Common myeloid progenitor, CD34-positive (primary cell): ENCODE measurements around the gene MEIS2.
"Not testable (repeated sequence)": the region's sequence is repeated elsewhere in the genome, so short reads cannot be mapped to it uniquely, and the experiment has no call there.

ENCODE experiments used
- CTCF ChIA-PET: fragments of 350-600 bp; sonication (Branson Sonifier 250); formaldehyde crosslinking; loops from one replicate; lab custom pipeline; 2021; ENCODE audit warnings: antibody characterized with exemption; lab: Charles Lee
- POLR2A ChIA-PET: fragments of 350-600 bp; sonication (Branson Sonifier 250); formaldehyde crosslinking; loops from one replicate; lab custom pipeline; 2021; ENCODE audit warnings: antibody characterized with exemption; lab: Charles Lee
- DNase-seq, 3 donors: peaks; one replicate each; pipeline versions ENCODE4 v3.0.0 to v3.0.0-alpha.2; 2013
- H3K27ac ChIP-seq, 2 experiments: 1 replicate in 1 of 2; 2 replicates in 1 of 2; pipeline ENCODE4 v1.7.0; 2013; ENCODE audit warnings: inconsistent platforms in 2 of 2, low read length in 2 of 2, mild to moderate bottlenecking in 2 of 2, low read depth in 1 of 2, moderate library complexity in 1 of 2; ENCODE audit not compliant: severe bottlenecking in 2 of 2, insufficient read depth in 1 of 2, poor library complexity in 1 of 2
- H3K27me3 ChIP-seq, 5 experiments: replicated peaks in 2 of 5; 1 replicate in 3 of 5; 2 replicates in 2 of 5; pipeline versions ENCODE4 v1.6.1 to v1.7.0; 2013; ENCODE audit warnings: low read length in 4 of 5, mild to moderate bottlenecking in 2 of 5, moderate library complexity in 2 of 5, inconsistent platforms in 1 of 5; ENCODE audit not compliant: insufficient read depth in 5 of 5, control insufficient read depth in 4 of 5
- H3K36me3 ChIP-seq, 4 experiments: 1 replicate in 2 of 4; 2 replicates in 2 of 4; pipeline versions ENCODE4 v1.6.1 to v1.7.0; 2013; ENCODE audit warnings: low read length in 3 of 4, control low read depth in 1 of 4, mild to moderate bottlenecking in 1 of 4; ENCODE audit not compliant: control insufficient read depth in 4 of 4, insufficient read depth in 4 of 4
- H3K4me1 ChIP-seq, 4 experiments: 1 replicate in 3 of 4; 2 replicates in 1 of 4; pipeline versions ENCODE4 v1.6.1 to v1.7.1; 2013; ENCODE audit warnings: low read length in 3 of 4, mild to moderate bottlenecking in 3 of 4, control low read depth in 1 of 4, inconsistent platforms in 1 of 4, moderate library complexity in 1 of 4; ENCODE audit not compliant: control insufficient read depth in 4 of 4, insufficient read depth in 4 of 4; ENCODE audit errors: control extremely low read depth in 1 of 4
- H3K4me3 ChIP-seq, 7 experiments: 1 replicate in 4 of 7; 2 replicates in 3 of 7; pipeline versions ENCODE4 v1.5.1 to v1.7.0; 2013; ENCODE audit warnings: mild to moderate bottlenecking in 7 of 7, low read length in 6 of 7, moderate library complexity in 6 of 7, inconsistent platforms in 2 of 7, low read depth in 2 of 7, control low read depth in 1 of 7; ENCODE audit not compliant: insufficient read depth in 4 of 7, control insufficient read depth in 1 of 7; ENCODE audit errors: extremely low read depth in 1 of 7
- H3K9me3 ChIP-seq, 5 experiments: 1 replicate in 4 of 5; 2 replicates in 1 of 5; pipeline versions ENCODE4 v1.6.1 to v1.7.1; 2013; ENCODE audit warnings: low read length in 4 of 5, mild to moderate bottlenecking in 2 of 5, inconsistent platforms in 1 of 5, low read depth in 1 of 5, moderate library complexity in 1 of 5; ENCODE audit not compliant: control insufficient read depth in 4 of 5, insufficient read depth in 2 of 5; ENCODE audit errors: control extremely low read depth in 1 of 5
- WGBS: methylation state at CpG from one replicate; pipeline ENCODE4 v1.1.5; 2013; ENCODE audit not compliant: insufficient coverage; 5-methylcytosine and 5-hydroxymethylcytosine counted together

Gene MEIS2

GRCh38 chr15:36988947-36989346 lies 111.4 kb downstream of the MEIS2 start:
- CTCF ChIA-PET = no interaction called here
- no peaks in the 10 kb centered on the region for H3K36me3 ChIP-seq
- H3K4me3 ChIP-seq = no peak overlapping the region
- no peaks in the 10 kb centered on the region for H3K4me1 ChIP-seq
- peak in 1 of 3 donors; percentile 9 for DNase-seq
- no peak overlapping the region for H3K27ac ChIP-seq
- POLR2A ChIA-PET = no interaction called here
- no peaks in the 10 kb centered on the region for H3K27me3 ChIP-seq
- H3K9me3 ChIP-seq = peaks cover 0 to 4% (median 0%) of the 10 kb centered on the region in 5 experiments

GRCh38 chr15:36982430-36982829 lies 117.9 kb downstream of the MEIS2 start:
- peaks cover 0 to 8% (median 0%) of the 10 kb centered on the region in 5 experiments for H3K9me3 ChIP-seq
- H3K4me3 ChIP-seq = no peak overlapping the region
- H3K27me3 ChIP-seq = no peaks in the 10 kb centered on the region
- ChIA-PET POLR2A (no interaction called here), CTCF (no interaction called here)
- H3K27ac ChIP-seq = no peak overlapping the region
- no peaks in the 10 kb centered on the region for H3K4me1 ChIP-seq
- H3K36me3 ChIP-seq = no peaks in the 10 kb centered on the region
- DNase-seq = no peak

DNA sequence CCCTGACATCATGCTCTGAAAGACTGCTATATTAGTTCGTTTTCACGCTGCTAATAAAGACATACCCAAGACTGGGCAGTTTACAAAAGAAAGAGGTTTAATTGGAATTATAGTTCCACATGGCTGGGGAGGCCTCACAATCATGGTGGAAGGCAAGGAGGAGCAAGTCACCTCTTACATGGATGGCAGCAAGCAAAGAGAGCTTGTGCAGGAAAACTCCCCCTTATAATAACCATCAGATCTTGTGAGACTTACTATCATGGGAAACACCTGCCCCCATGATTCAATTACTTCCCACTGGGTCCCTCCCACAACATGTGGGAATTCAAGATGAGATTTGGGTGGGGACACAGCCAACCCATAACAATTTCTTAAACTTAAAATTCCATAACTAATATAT lies 120.1 kb downstream of the MEIS2 start:
- WGBS = 100% methylated on average over 2 of the region's 2 CpGs
- H3K27ac ChIP-seq, POLR2A ChIA-PET: not testable (repeated sequence)

DNA sequence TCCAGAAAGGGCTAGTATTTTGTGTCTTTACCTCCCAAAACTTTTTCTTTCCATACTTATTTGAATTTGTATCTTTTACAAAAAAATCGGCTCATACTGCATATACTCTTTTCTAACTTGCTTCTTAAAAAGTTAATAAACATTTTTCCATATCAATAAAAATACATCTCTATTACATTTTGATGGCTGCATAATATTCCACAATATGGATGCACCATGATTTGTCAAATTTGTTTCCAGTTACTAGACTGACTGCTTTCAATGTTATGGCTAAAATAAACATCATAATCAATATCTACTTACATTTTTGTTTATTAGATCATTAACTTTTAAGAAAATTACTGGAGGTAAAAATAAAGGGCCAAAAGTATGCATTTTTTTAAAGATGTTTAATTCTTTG lies 121.7 kb downstream of the MEIS2 start:
- no peaks in the 10 kb centered on the region for H3K4me1 ChIP-seq
- no peak overlapping the region for H3K4me3 ChIP-seq
- H3K27me3 ChIP-seq = no peaks in the 10 kb centered on the region
- no peak overlapping the region for H3K27ac ChIP-seq
- ChIA-PET POLR2A (no interaction called here), CTCF (no interaction called here)
- DNase-seq = no peak
- H3K9me3 ChIP-seq = peaks cover 0 to 3% (median 0%) of the 10 kb centered on the region in 5 experiments
- WGBS = no CpG with 5 or more reads among the region's 1 CpG
- H3K36me3 ChIP-seq = no peaks in the 10 kb centered on the region

More for the DNA sequence above, 120.1 kb downstream of the MEIS2 start:
- H3K4me3 ChIP-seq, H3K4me1 ChIP-seq, H3K9me3 ChIP-seq, CTCF ChIA-PET, H3K36me3 ChIP-seq, H3K27me3 ChIP-seq, DNase-seq: not testable (repeated sequence)

DNA sequence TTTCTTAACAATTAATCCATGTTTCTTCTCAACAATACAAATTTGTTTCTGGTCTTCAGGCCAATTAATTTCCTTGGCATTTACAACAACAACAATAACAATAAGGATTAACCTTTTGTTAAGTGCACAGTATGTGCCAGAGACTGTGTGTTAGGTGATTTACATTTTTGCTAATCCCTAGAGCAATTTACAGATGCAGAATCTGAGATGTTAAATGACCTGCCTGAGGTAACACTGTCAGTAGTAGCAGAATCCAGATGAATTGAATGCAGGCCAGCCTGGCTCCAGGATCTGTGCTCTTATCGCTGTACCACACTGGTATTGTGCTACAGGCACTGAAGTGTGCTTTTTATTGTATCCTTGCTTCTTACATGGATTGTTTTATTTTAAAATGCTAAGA lies 122.2 kb downstream of the MEIS2 start:
- ChIA-PET CTCF (no interaction called here), POLR2A (no interaction called here)
- Histone ChIP-seq H3K36me3 (no peaks in the 10 kb centered on the region), H3K27me3 (peaks cover 0 to 1% (median 0%) of the 10 kb centered on the region in 5 experiments), H3K9me3 (peaks cover 0 to 2% (median 0%) of the 10 kb centered on the region in 5 experiments), H3K4me1 (no peaks in the 10 kb centered on the region), H3K4me3 (no peak overlapping the region), H3K27ac (no peak overlapping the region)
- no peak for DNase-seq
- WGBS = no CpG with 5 or more reads among the region's 1 CpG

DNA sequence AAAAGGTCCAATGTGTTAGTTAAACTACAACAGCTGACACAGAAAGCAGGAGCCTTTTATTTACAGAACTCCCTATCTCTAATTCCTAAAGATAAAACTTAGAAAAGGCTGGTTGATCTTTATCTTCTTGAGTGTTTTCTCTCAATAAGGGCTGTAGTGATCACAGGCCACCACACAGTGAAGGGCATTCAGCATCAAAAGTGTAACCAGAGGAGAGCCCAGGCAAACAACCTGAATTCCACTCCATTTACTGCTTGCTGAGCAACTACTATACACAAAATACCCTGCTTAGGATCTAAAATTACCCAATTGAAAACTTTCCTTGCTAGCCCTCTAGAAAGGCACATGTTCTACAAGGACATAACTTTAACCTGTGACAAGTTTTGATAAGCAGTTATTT lies 122.7 kb downstream of the MEIS2 start:
- Histone ChIP-seq H3K4me3 (no peak overlapping the region), H3K27ac (no peak overlapping the region), H3K36me3 (no peaks in the 10 kb centered on the region), H3K27me3 (peaks cover 0 to 3% (median 0%) of the 10 kb centered on the region in 5 experiments), H3K4me1 (no peaks in the 10 kb centered on the region), H3K9me3 (no peaks in the 10 kb centered on the region)
- DNase-seq = no peak
- ChIA-PET CTCF (no interaction called here), POLR2A (no interaction called here)

DNA sequence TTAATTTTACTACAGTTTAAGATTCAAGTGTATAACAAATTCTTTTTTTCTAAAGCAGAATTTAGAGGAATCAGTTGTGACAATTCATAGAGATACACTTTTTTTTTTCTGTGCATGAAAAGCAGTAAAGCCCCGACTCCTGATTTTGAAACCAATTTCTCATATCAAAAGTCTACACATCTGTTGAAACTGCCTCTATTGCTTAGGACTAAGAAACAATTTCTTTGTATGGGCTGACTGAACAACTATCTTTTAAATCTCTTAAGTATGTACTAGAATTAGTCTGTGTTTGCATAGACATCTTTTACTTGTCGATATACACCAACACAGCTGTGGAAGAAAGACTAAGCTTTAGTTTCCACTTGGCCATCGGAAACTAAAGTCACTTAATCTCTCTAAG lies 127.6 kb downstream of the MEIS2 start:
- H3K9me3 ChIP-seq = peaks cover 0 to 1% (median 0%) of the 10 kb centered on the region in 5 experiments
- ChIA-PET POLR2A (no interaction called here), CTCF (no interaction called here)
- WGBS = 100% methylated on average over 1 of the region's 3 CpGs
- peaks cover 0 to 3% (median 0%) of the 10 kb centered on the region in 5 experiments for H3K27me3 ChIP-seq
- no peak overlapping the region for H3K4me3 ChIP-seq
- no peak overlapping the region for H3K27ac ChIP-seq
- no peak for DNase-seq
- H3K4me1 ChIP-seq = no peaks in the 10 kb centered on the region
- no peaks in the 10 kb centered on the region for H3K36me3 ChIP-seq
